Mammary epithelial cell (primary cell): ENCODE results near the gene HTATSF1.

ENCODE experiments used
- CTCF ChIP-seq, 2 donors: IDR thresholded peaks in 1 of 2; conservative IDR thresholded peaks in 1 of 2; 2 replicates each; pipeline ENCODE4 v1.5.1; 2011 to 2012; ENCODE audit warnings: inconsistent platforms in 2 of 2, low read length in 2 of 2, mild to moderate bottlenecking in 2 of 2, control low read depth in 1 of 2, low read depth in 1 of 2; ENCODE audit not compliant: insufficient read depth in 1 of 2; ENCODE audit errors: extremely low read depth in 1 of 2
- EZH2 ChIP-seq: IDR thresholded peaks from 2 replicates; pipeline ENCODE4 v1.6.1; 2012; ENCODE audit warnings: low read length, inconsistent platforms, borderline replicate concordance

GRCh38 chrX:136525738-136526606, 28.6 kb downstream of the HTATSF1 start:
- TF ChIP-seq CTCF (conservative IDR thresholded peaks at IDR 0.05 in 1 of 2, IDR thresholded peaks at IDR 0.05 in 1 of 2; ENCODE audit: extremely low read depth in 1 of 2, insufficient read depth in 1 of 2, low read depth in 1 of 2, low read length in 2 of 2) (no peak), EZH2 (no peak)
